AG10803 (cell line): ENCODE results near the gene PCDHGA11.
"Not testable (repeated sequence)": the region's sequence is repeated elsewhere in the genome, so short reads cannot be mapped to it uniquely, and the experiment has no call there.

Experiments
- DNase-seq: peaks from one replicate; pipeline ENCODE4 v3.0.0; 2010; ENCODE audit warnings: low read depth
- H3K4me3 ChIP-seq: 2 replicates; pipeline ENCODE4 v1.5.1; 2011; ENCODE audit warnings: mild to moderate bottlenecking, low read length, control low read depth
- TF ChIP-seq, protein P1 (sequence below): conservative IDR thresholded peaks from 2 replicates; pipeline ENCODE4 v1.5.1; 2011; ENCODE audit warnings: mild to moderate bottlenecking, low read length, control low read depth, inconsistent platforms

Gene PCDHGA11

GRCh38 chr5:141393267-141393666 lies 27.6 kb upstream of the PCDHGA11 start:
- no peak overlapping the region for H3K4me3 ChIP-seq
- DNase-seq: no peak
- TF ChIP-seq, protein P1, sequence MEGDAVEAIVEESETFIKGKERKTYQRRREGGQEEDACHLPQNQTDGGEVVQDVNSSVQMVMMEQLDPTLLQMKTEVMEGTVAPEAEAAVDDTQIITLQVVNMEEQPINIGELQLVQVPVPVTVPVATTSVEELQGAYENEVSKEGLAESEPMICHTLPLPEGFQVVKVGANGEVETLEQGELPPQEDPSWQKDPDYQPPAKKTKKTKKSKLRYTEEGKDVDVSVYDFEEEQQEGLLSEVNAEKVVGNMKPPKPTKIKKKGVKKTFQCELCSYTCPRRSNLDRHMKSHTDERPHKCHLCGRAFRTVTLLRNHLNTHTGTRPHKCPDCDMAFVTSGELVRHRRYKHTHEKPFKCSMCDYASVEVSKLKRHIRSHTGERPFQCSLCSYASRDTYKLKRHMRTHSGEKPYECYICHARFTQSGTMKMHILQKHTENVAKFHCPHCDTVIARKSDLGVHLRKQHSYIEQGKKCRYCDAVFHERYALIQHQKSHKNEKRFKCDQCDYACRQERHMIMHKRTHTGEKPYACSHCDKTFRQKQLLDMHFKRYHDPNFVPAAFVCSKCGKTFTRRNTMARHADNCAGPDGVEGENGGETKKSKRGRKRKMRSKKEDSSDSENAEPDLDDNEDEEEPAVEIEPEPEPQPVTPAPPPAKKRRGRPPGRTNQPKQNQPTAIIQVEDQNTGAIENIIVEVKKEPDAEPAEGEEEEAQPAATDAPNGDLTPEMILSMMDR: no peak

DNA sequence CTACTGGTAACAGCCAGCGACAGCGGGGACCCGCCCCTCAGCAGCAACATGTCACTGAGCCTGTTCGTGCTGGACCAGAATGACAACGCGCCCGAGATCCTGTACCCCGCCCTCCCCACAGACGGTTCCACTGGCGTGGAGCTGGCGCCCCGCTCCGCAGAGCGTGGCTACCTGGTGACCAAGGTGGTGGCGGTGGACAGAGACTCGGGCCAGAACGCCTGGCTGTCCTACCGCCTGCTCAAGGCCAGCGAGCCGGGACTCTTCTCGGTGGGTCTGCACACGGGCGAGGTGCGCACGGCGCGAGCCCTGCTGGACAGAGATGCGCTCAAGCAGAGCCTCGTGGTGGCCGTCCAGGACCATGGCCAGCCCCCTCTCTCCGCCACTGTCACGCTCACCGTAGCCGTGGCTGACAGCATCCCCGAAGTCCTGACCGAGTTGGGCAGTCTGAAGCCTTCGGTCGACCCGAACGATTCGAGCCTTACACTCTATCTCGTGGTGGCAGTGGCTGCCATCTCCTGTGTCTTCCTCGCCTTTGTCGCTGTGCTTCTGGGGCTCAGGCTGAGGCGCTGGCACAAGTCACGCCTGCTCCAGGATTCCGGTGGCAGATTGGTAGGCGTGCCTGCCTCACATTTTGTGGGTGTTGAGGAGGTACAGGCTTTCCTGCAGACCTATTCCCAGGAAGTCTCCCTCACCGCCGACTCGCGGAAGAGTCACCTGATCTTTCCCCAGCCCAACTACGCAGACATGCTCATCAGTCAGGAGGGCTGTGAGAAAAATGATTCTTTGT lies 26.3 kb upstream of the PCDHGA11 start:
- DNase-seq, H3K4me3 ChIP-seq: not testable (repeated sequence)

DNA sequence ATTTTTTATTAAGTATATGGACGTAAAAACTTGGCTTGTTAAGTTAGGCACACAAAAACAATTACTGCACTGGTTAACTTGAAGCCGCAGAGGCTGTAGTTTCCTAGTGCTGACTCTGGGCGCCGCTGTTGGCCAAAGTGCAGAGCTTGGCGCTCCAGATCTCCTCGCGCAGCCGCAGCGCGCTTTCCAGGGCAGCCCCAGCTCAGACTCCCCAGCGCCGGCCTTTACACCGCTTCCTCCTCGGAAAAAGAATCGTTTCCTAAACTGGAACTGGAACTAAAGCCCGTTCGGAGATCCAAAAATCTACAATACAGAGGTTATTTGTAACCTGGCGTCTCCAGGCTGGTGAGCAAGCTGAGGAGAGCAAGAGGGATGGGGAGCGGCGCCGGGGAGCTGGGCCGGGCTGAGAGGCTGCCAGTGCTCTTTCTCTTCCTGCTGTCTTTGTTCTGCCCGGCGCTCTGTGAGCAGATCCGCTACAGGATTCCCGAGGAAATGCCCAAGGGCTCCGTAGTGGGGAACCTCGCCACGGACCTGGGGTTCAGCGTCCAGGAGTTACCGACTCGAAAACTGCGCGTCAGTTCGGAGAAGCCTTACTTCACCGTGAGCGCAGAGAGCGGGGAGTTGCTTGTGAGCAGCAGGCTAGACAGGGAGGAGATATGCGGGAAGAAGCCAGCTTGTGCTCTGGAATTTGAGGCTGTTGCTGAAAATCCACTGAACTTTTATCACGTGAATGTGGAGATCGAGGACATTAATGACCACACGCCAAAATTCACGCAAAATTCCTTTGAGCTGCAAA lies 22.9 kb upstream of the PCDHGA11 start, which contains the start of gene PCDHGB5:
TSS of gene PCDHGB5 (plus strand) at position 192 of the 796 bp plus-strand sequence. CDS start at position 373, 181 bp downstream.
- DNase-seq: peak; percentile 55
- H3K4me3 ChIP-seq: peak within 1 kb of the TSS; percentile 53
- TF ChIP-seq, protein P1: peak; percentile 62

- DNase-seq: no peak
- TF ChIP-seq, protein P1: no peak
- H3K4me3 ChIP-seq: peak overlapping the region; percentile 17; the same call in 1 of the 2 replicates
These were observed 22.2 kb upstream of the PCDHGA11 start for GRCh38 chr5:141398608-141399007.

- DNase-seq: no peak
- TF ChIP-seq, protein P1: no peak
These were observed 21.1 kb upstream of the PCDHGA11 start for GRCh38 chr5:141399555-141400258.

GRCh38 chr5:141402553-141403243 lies 18.2 kb upstream of the PCDHGA11 start, which contains the start of gene PCDHGA9:
Gene PCDHGA9, plus strand, starts transcription at chr5:141402778. Its CDS starts 175 bp downstream, at chr5:141402953.
- peak; percentile 41 for DNase-seq
- TF ChIP-seq, protein P1: peak; percentile 50
- H3K4me3 ChIP-seq: peak within 1 kb of the TSS; percentile 36

More at GRCh38 chr5:141399555-141400258, 21.1 kb upstream of the PCDHGA11 start:
- H3K4me3 ChIP-seq: peak overlapping the region; percentile 22
